M059J (cell line): ENCODE data around the gene PIGO. TPM values are rescaled to one million over a fixed set of nuclear protein-coding genes. Genes with fewer than 3 reads are reported as not detected.

ENCODE experiments used
- total RNA-seq: library from RNA; depleted of rRNA; stranded (reverse); fragments of >200 nt; shearing (Covaris generic); gene quantifications from 2 replicates; pipeline ENCODE4 v1.2.3, GENCODE V29; 2014; rRNA removed

The PIGO gene
- total RNA-seq, 1 experiment from 2014 or later = 29.2 TPM

Other genes with a start within 250 kb of the PIGO start
- not detected in 2 replicates for gene PHF24, start 138.3 kb downstream of the PIGO start, total RNA-seq
- gene DNAJB5, start 106.8 kb downstream of the PIGO start, total RNA-seq = 18.0 and 23.1 TPM in 2 replicates
- 269 and 438 TPM in 2 replicates for gene VCP, start 24.0 kb downstream of the PIGO start, total RNA-seq
- 37.1 and 46.7 TPM in 2 replicates for gene FANCG, start 16.6 kb downstream of the PIGO start, total RNA-seq
- 124 and 135 TPM in 2 replicates for gene STOML2, start 6.5 kb upstream of the PIGO start, total RNA-seq
- gene ATOSB, start 19.3 kb upstream of the PIGO start, total RNA-seq = 31.2 and 40.8 TPM in 2 replicates
- gene UNC13B, start 65.4 kb upstream of the PIGO start, total RNA-seq = 16.1 and 18.5 TPM in 2 replicates